HCT116 (cell line): ENCODE data around the gene DNAH5. TPM values are rescaled to one million over a fixed set of nuclear protein-coding genes. Genes with fewer than 3 reads are reported as not detected.

Source experiments
- ATAC-seq: fragments of 200-7000 bp; cut with Tn5 transposase; 2 replicates; pipeline ENCODE4 v1.9.1; 2020; ENCODE audit warnings: mild to moderate bottlenecking, moderate library complexity
- BruUV-seq: library from RNA; stranded (reverse); fragments of 400-500 nt; replicated peaks from 2 replicates; lab custom pipeline; 2021; lab: Mats Ljungman, UMichigan
- CTCF ChIA-PET: fragments of 300-600 bp; sonication (Branson Sonifier 250); formaldehyde crosslinking; loops from one replicate; lab custom pipeline; 2021; ENCODE audit warnings: antibody characterized with exemption; lab: Charles Lee
- POLR2A ChIA-PET: fragments of 300-600, 350-600 bp; sonication (Branson Sonifier 250); formaldehyde crosslinking; loops from one replicate; lab custom pipeline; 2021; ENCODE audit warnings: antibody characterized with exemption; lab: Charles Lee
- RAD21 ChIA-PET, 2 experiments: fragments of 300-600 bp; sonication (Branson Sonifier 250); formaldehyde crosslinking; loops; one replicate each; lab custom pipeline; 2023; ENCODE audit warnings: low total read pairs in 2 of 2; ENCODE audit not compliant: uncharacterized antibody in 2 of 2, unreplicated experiment in 2 of 2, low non-redundant PET in 1 of 2; lab: Charles Lee
- DNase-seq: peaks from one replicate; pipeline ENCODE4 v3.0.0-alpha.2; 2010; ENCODE audit warnings: low read depth, low spot score
- H2AFZ ChIP-seq: fragments of 200-600 bp; shearing (Covaris generic), sonication (generic); 2 replicates; pipeline ENCODE4 v1.6.1; 2017; ENCODE audit warnings: low read depth, mixed run types, mixed read lengths, antibody characterized with exemption, low read length; ENCODE audit not compliant: poor library complexity, severe bottlenecking
- H3K27ac ChIP-seq: 2 replicates; pipeline ENCODE4 v1.5.1; 2012; ENCODE audit warnings: low read depth, low read length
- H3K27me3 ChIP-seq: fragments of 200-600 bp; sonication (generic); 2 replicates; pipeline ENCODE4 v1.6.1; 2016; ENCODE audit warnings: mixed run types, low read length, mixed read lengths; ENCODE audit not compliant: insufficient read depth
- H3K36me3 ChIP-seq, 2 experiments: fragments of 200-500 bp in 1 of 2; fragments of 200-600 bp in 1 of 2; sonication (Bioruptor generic) in 1 of 2; sonication (generic) in 1 of 2; 2 replicates each; pipeline versions ENCODE4 v1.5.1 to v1.6.1; 2014 to 2016; ENCODE audit warnings: low read length in 2 of 2, inconsistent platforms in 1 of 2, mixed read lengths in 1 of 2, mixed run types in 1 of 2; ENCODE audit not compliant: insufficient read depth in 2 of 2, control insufficient read depth in 1 of 2
- H3K4me1 ChIP-seq, 2 experiments: fragments of 200-600 bp in 1 of 2; sonication (generic) in 1 of 2; 2 replicates each; pipeline versions ENCODE4 v1.5.1 to v1.6.1; 2012 to 2017; ENCODE audit warnings: low read length in 2 of 2, inconsistent platforms in 1 of 2, mild to moderate bottlenecking in 1 of 2, mixed read lengths in 1 of 2, mixed run types in 1 of 2, moderate library complexity in 1 of 2; ENCODE audit not compliant: insufficient read depth in 2 of 2, control insufficient read depth in 1 of 2
- H3K4me2 ChIP-seq: fragments of 200-600 bp; sonication (generic); 2 replicates; pipeline ENCODE4 v1.6.1; 2017; ENCODE audit warnings: mixed run types, low read length, mixed read lengths
- H3K4me3 ChIP-seq, 2 experiments: fragments of 200-600 bp in 1 of 2; sonication (generic) in 1 of 2; replicated peaks in 1 of 2; 2 replicates each; pipeline ENCODE4 v1.5.1; 2011 to 2016; ENCODE audit warnings: low read length in 2 of 2, control low read depth in 1 of 2, low read depth in 1 of 2, mild to moderate bottlenecking in 1 of 2, mixed read lengths in 1 of 2, mixed run types in 1 of 2
- H3K79me2 ChIP-seq: fragments of 200-600 bp; sonication (generic); 2 replicates; pipeline ENCODE4 v1.6.1; 2017; ENCODE audit warnings: mild to moderate bottlenecking, mixed run types, low read length, moderate library complexity, mixed read lengths; ENCODE audit not compliant: insufficient read depth
- H3K9ac ChIP-seq: fragments of 200-600 bp; sonication (generic); 2 replicates; pipeline ENCODE4 v1.6.1; 2016; ENCODE audit warnings: low read length, mixed read lengths
- H3K9me2 ChIP-seq: fragments of 200-600 bp; sonication (generic), shearing (Covaris generic); 2 replicates; pipeline ENCODE4 v1.6.1; 2017; ENCODE audit warnings: mixed run types, mild to moderate bottlenecking, moderate library complexity; ENCODE audit not compliant: insufficient read depth
- H3K9me3 ChIP-seq, 2 experiments: fragments of 200-500 bp in 1 of 2; fragments of 200-600 bp in 1 of 2; sonication (Bioruptor generic) in 1 of 2; sonication (generic) in 1 of 2; 2 replicates each; pipeline ENCODE4 v1.6.1; 2014 to 2017; ENCODE audit warnings: low read length in 2 of 2, mixed read lengths in 2 of 2, inconsistent platforms in 1 of 2, low read depth in 1 of 2, mild to moderate bottlenecking in 1 of 2, mixed run types in 1 of 2, moderate library complexity in 1 of 2; ENCODE audit not compliant: control insufficient read depth in 1 of 2, insufficient read depth in 1 of 2
- H4K20me1 ChIP-seq: fragments of 200-600 bp; sonication (generic), shearing (Covaris generic); 2 replicates; pipeline ENCODE4 v1.6.1; 2017; ENCODE audit warnings: mixed run types, mild to moderate bottlenecking, moderate library complexity; ENCODE audit not compliant: insufficient read depth
- ATF3 ChIP-seq: IDR thresholded peaks from 2 replicates; pipeline ENCODE4 v1.6.1; 2012
- CBX3 ChIP-seq: IDR thresholded peaks from 2 replicates; pipeline ENCODE4 v1.6.1; 2012; ENCODE audit warnings: low read depth
- EGR1 ChIP-seq: IDR thresholded peaks from 2 replicates; pipeline ENCODE4 v1.6.1; 2012; ENCODE audit warnings: low read depth
- ELF1 ChIP-seq: IDR thresholded peaks from 2 replicates; pipeline ENCODE4 v1.6.1; 2012; ENCODE audit warnings: low read depth, borderline replicate concordance
- EZH2phosphoT487 ChIP-seq: fragments of 200-600 bp; IDR thresholded peaks from 2 replicates; pipeline ENCODE4 v1.6.1; 2018; ENCODE audit warnings: antibody characterized with exemption, borderline replicate concordance
- FOSL1 ChIP-seq: IDR thresholded peaks from 2 replicates; pipeline ENCODE4 v1.6.1; 2012; ENCODE audit warnings: low read depth
- MAX ChIP-seq: IDR thresholded peaks from 2 replicates; pipeline ENCODE4 v1.6.1; 2012
- POLR2A ChIP-seq: IDR thresholded peaks from 2 replicates; pipeline ENCODE4 v1.7.0; 2011; ENCODE audit warnings: borderline replicate concordance; ENCODE audit not compliant: insufficient read depth, insufficient read length; ENCODE audit errors: extremely low read depth
- REST ChIP-seq: IDR thresholded peaks from 2 replicates; pipeline ENCODE4 v1.6.1; 2012; ENCODE audit warnings: low read depth
- SP1 ChIP-seq: IDR thresholded peaks from 2 replicates; pipeline ENCODE4 v1.6.1; 2012; ENCODE audit warnings: low read depth
- SRF ChIP-seq: IDR thresholded peaks from 2 replicates; pipeline ENCODE4 v1.6.1; 2012; ENCODE audit warnings: low read depth
- YY1 ChIP-seq: IDR thresholded peaks from 2 replicates; pipeline ENCODE4 v1.6.1; 2011; ENCODE audit warnings: low read length, low read depth, moderate library complexity, mild to moderate bottlenecking; ENCODE audit not compliant: insufficient replicate concordance; ENCODE audit errors: extremely low read depth
- ZBTB33 ChIP-seq: IDR thresholded peaks from 2 replicates; pipeline ENCODE4 v1.6.1; 2011; ENCODE audit warnings: mild to moderate bottlenecking, low read length, moderate library complexity; ENCODE audit not compliant: insufficient replicate concordance; ENCODE audit errors: extremely low read depth
- ZFX ChIP-seq: fragments of 450-650 bp; IDR thresholded peaks from 2 replicates; pipeline ENCODE4 v1.6.1; 2017
- ZNF274 ChIP-seq: fragments of 200-500 bp; sonication (Bioruptor generic); IDR thresholded peaks from 2 replicates; pipeline ENCODE4 v1.6.1; 2014; ENCODE audit warnings: mild to moderate bottlenecking, low read depth, low read length, inconsistent platforms
- intact Hi-C: fragments of 100-400 bp; cut with micrococcal nuclease; formaldehyde crosslinking; loops from 2 replicates; pipeline ENCODE4 v1.10.0; 2022
- total RNA-seq: library from RNA; stranded (reverse); gene quantifications from one replicate; pipeline ENCODE4 v1.2.1, GENCODE V29; 2021; ENCODE audit not compliant: unreplicated experiment

Gene DNAH5
- total RNA-seq, 1 experiment from 2014 or later, result 0.37 TPM

GRCh38 chr5:13932011-13932410 lies 12.5 kb downstream of the DNAH5 start:
- POLR2A ChIA-PET, result no interaction called here
- H3K9me2 ChIP-seq, result no peaks in the 10 kb centered on the region
- TF ChIP-seq MAX, result no peak
- no peak for TF ChIP-seq CBX3
- no peak for TF ChIP-seq EZH2phosphoT487
- no peak for TF ChIP-seq ELF1
- no peak for TF ChIP-seq YY1
- TF ChIP-seq POLR2A, result no peak
- no peak for TF ChIP-seq SRF
- TF ChIP-seq ATF3, result no peak
- no peak for TF ChIP-seq FOSL1
- no peak for TF ChIP-seq ZFX
- no peak for TF ChIP-seq EGR1
- no peak for TF ChIP-seq REST
- no peak for TF ChIP-seq SP1
- TF ChIP-seq ZNF274, result no peak
- no peak for TF ChIP-seq ZBTB33
- TF ChIP-seq, all 23 proteins: peak for 0
- Histone ChIP-seq H3K79me2 (no peaks in the 10 kb centered on the region), H4K20me1 (no peaks in the 10 kb centered on the region), H3K4me3 (no peak overlapping the region), H3K9ac (no peak overlapping the region), H3K36me3 (no peaks in the 10 kb centered on the region), H3K4me1 (no peaks in the 10 kb centered on the region), H2AFZ (no peak overlapping the region), H3K27me3 (peaks cover 17% of the 10 kb centered on the region; the same call in 1 of the 2 replicates), H3K27ac (no peak overlapping the region), H3K4me2 (no peak overlapping the region), H3K9me3 (no peaks in the 10 kb centered on the region)
- no peak for ATAC-seq
- ChIA-PET RAD21 (no interaction called here), CTCF (no interaction called here)
- DNase-seq, result no peak
- intact Hi-C loops, result no loop called here
- no TSS peak for BruUV-seq
